HCT116 (cell line): ENCODE data around the gene POLR2C. TPM values are rescaled to one million over a fixed set of nuclear protein-coding genes. Genes with fewer than 3 reads are reported as not detected.
A peak's percentile ranks its signal among the peaks of the same experiment; 100 is the strongest.

ENCODE experiments used
- ATAC-seq: fragments of 200-7000 bp; cut with Tn5 transposase; 2 replicates; pipeline ENCODE4 v1.9.1; 2020; ENCODE audit warnings: mild to moderate bottlenecking, moderate library complexity
- BruUV-seq: library from RNA; stranded (reverse); fragments of 400-500 nt; replicated peaks from 2 replicates; lab custom pipeline; 2021; lab: Mats Ljungman, UMichigan
- CTCF ChIA-PET: fragments of 300-600 bp; sonication (Branson Sonifier 250); formaldehyde crosslinking; loops from one replicate; lab custom pipeline; 2021; ENCODE audit warnings: antibody characterized with exemption; lab: Charles Lee
- POLR2A ChIA-PET: fragments of 300-600, 350-600 bp; sonication (Branson Sonifier 250); formaldehyde crosslinking; loops from one replicate; lab custom pipeline; 2021; ENCODE audit warnings: antibody characterized with exemption; lab: Charles Lee
- RAD21 ChIA-PET, 2 experiments: fragments of 300-600 bp; sonication (Branson Sonifier 250); formaldehyde crosslinking; loops; one replicate each; lab custom pipeline; 2023; ENCODE audit warnings: low total read pairs in 2 of 2; ENCODE audit not compliant: uncharacterized antibody in 2 of 2, unreplicated experiment in 2 of 2, low non-redundant PET in 1 of 2; lab: Charles Lee
- DNase-seq: peaks from one replicate; pipeline ENCODE4 v3.0.0-alpha.2; 2010; ENCODE audit warnings: low read depth, low spot score
- H2AFZ ChIP-seq: fragments of 200-600 bp; shearing (Covaris generic), sonication (generic); 2 replicates; pipeline ENCODE4 v1.6.1; 2017; ENCODE audit warnings: low read depth, mixed run types, mixed read lengths, antibody characterized with exemption, low read length; ENCODE audit not compliant: poor library complexity, severe bottlenecking
- H3K27ac ChIP-seq: 2 replicates; pipeline ENCODE4 v1.5.1; 2012; ENCODE audit warnings: low read depth, low read length
- H3K27me3 ChIP-seq: fragments of 200-600 bp; sonication (generic); 2 replicates; pipeline ENCODE4 v1.6.1; 2016; ENCODE audit warnings: mixed run types, low read length, mixed read lengths; ENCODE audit not compliant: insufficient read depth
- H3K36me3 ChIP-seq, 2 experiments: fragments of 200-500 bp in 1 of 2; fragments of 200-600 bp in 1 of 2; sonication (Bioruptor generic) in 1 of 2; sonication (generic) in 1 of 2; 2 replicates each; pipeline versions ENCODE4 v1.5.1 to v1.6.1; 2014 to 2016; ENCODE audit warnings: low read length in 2 of 2, inconsistent platforms in 1 of 2, mixed read lengths in 1 of 2, mixed run types in 1 of 2; ENCODE audit not compliant: insufficient read depth in 2 of 2, control insufficient read depth in 1 of 2
- H3K4me1 ChIP-seq, 2 experiments: fragments of 200-600 bp in 1 of 2; sonication (generic) in 1 of 2; 2 replicates each; pipeline versions ENCODE4 v1.5.1 to v1.6.1; 2012 to 2017; ENCODE audit warnings: low read length in 2 of 2, inconsistent platforms in 1 of 2, mild to moderate bottlenecking in 1 of 2, mixed read lengths in 1 of 2, mixed run types in 1 of 2, moderate library complexity in 1 of 2; ENCODE audit not compliant: insufficient read depth in 2 of 2, control insufficient read depth in 1 of 2
- H3K4me2 ChIP-seq: fragments of 200-600 bp; sonication (generic); 2 replicates; pipeline ENCODE4 v1.6.1; 2017; ENCODE audit warnings: mixed run types, low read length, mixed read lengths
- H3K4me3 ChIP-seq, 2 experiments: fragments of 200-600 bp in 1 of 2; sonication (generic) in 1 of 2; replicated peaks in 1 of 2; 2 replicates each; pipeline ENCODE4 v1.5.1; 2011 to 2016; ENCODE audit warnings: low read length in 2 of 2, control low read depth in 1 of 2, low read depth in 1 of 2, mild to moderate bottlenecking in 1 of 2, mixed read lengths in 1 of 2, mixed run types in 1 of 2
- H3K79me2 ChIP-seq: fragments of 200-600 bp; sonication (generic); 2 replicates; pipeline ENCODE4 v1.6.1; 2017; ENCODE audit warnings: mild to moderate bottlenecking, mixed run types, low read length, moderate library complexity, mixed read lengths; ENCODE audit not compliant: insufficient read depth
- H3K9ac ChIP-seq: fragments of 200-600 bp; sonication (generic); 2 replicates; pipeline ENCODE4 v1.6.1; 2016; ENCODE audit warnings: low read length, mixed read lengths
- H3K9me2 ChIP-seq: fragments of 200-600 bp; sonication (generic), shearing (Covaris generic); 2 replicates; pipeline ENCODE4 v1.6.1; 2017; ENCODE audit warnings: mixed run types, mild to moderate bottlenecking, moderate library complexity; ENCODE audit not compliant: insufficient read depth
- H3K9me3 ChIP-seq, 2 experiments: fragments of 200-500 bp in 1 of 2; fragments of 200-600 bp in 1 of 2; sonication (Bioruptor generic) in 1 of 2; sonication (generic) in 1 of 2; 2 replicates each; pipeline ENCODE4 v1.6.1; 2014 to 2017; ENCODE audit warnings: low read length in 2 of 2, mixed read lengths in 2 of 2, inconsistent platforms in 1 of 2, low read depth in 1 of 2, mild to moderate bottlenecking in 1 of 2, mixed run types in 1 of 2, moderate library complexity in 1 of 2; ENCODE audit not compliant: control insufficient read depth in 1 of 2, insufficient read depth in 1 of 2
- H4K20me1 ChIP-seq: fragments of 200-600 bp; sonication (generic), shearing (Covaris generic); 2 replicates; pipeline ENCODE4 v1.6.1; 2017; ENCODE audit warnings: mixed run types, mild to moderate bottlenecking, moderate library complexity; ENCODE audit not compliant: insufficient read depth
- CBX3 ChIP-seq: IDR thresholded peaks from 2 replicates; pipeline ENCODE4 v1.6.1; 2012; ENCODE audit warnings: low read depth
- CEBPB ChIP-seq: IDR thresholded peaks from 2 replicates; pipeline ENCODE4 v1.6.1; 2012; ENCODE audit warnings: low read depth
- EGR1 ChIP-seq: IDR thresholded peaks from 2 replicates; pipeline ENCODE4 v1.6.1; 2012; ENCODE audit warnings: low read depth
- EZH2phosphoT487 ChIP-seq: fragments of 200-600 bp; IDR thresholded peaks from 2 replicates; pipeline ENCODE4 v1.6.1; 2018; ENCODE audit warnings: antibody characterized with exemption, borderline replicate concordance
- FOSL1 ChIP-seq: IDR thresholded peaks from 2 replicates; pipeline ENCODE4 v1.6.1; 2012; ENCODE audit warnings: low read depth
- JUND ChIP-seq: IDR thresholded peaks from 2 replicates; pipeline ENCODE4 v1.6.1; 2012
- POLR2A ChIP-seq: IDR thresholded peaks from 2 replicates; pipeline ENCODE4 v1.7.0; 2011; ENCODE audit warnings: borderline replicate concordance; ENCODE audit not compliant: insufficient read depth, insufficient read length; ENCODE audit errors: extremely low read depth
- POLR2AphosphoS5 ChIP-seq: IDR thresholded peaks from 2 replicates; pipeline ENCODE4 v1.6.1; 2011; ENCODE audit warnings: mild to moderate bottlenecking, low read depth, low read length, moderate library complexity
- RAD21 ChIP-seq: IDR thresholded peaks from 2 replicates; pipeline ENCODE4 v1.6.1; 2012; ENCODE audit warnings: low read depth, mild to moderate bottlenecking
- SP1 ChIP-seq: IDR thresholded peaks from 2 replicates; pipeline ENCODE4 v1.6.1; 2012; ENCODE audit warnings: low read depth
- SRF ChIP-seq: IDR thresholded peaks from 2 replicates; pipeline ENCODE4 v1.6.1; 2012; ENCODE audit warnings: low read depth
- TCF7L2 ChIP-seq: IDR thresholded peaks from 2 replicates; pipeline ENCODE4 v1.7.0; 2011; ENCODE audit warnings: borderline replicate concordance, inconsistent platforms; ENCODE audit not compliant: insufficient read depth, insufficient read length; ENCODE audit errors: extremely low read depth
- ZBTB33 ChIP-seq: IDR thresholded peaks from 2 replicates; pipeline ENCODE4 v1.6.1; 2011; ENCODE audit warnings: mild to moderate bottlenecking, low read length, moderate library complexity; ENCODE audit not compliant: insufficient replicate concordance; ENCODE audit errors: extremely low read depth
- ZNF274 ChIP-seq: fragments of 200-500 bp; sonication (Bioruptor generic); IDR thresholded peaks from 2 replicates; pipeline ENCODE4 v1.6.1; 2014; ENCODE audit warnings: mild to moderate bottlenecking, low read depth, low read length, inconsistent platforms
- intact Hi-C: fragments of 100-400 bp; cut with micrococcal nuclease; formaldehyde crosslinking; loops from 2 replicates; pipeline ENCODE4 v1.10.0; 2022
- total RNA-seq: library from RNA; stranded (reverse); gene quantifications from one replicate; pipeline ENCODE4 v1.2.1, GENCODE V29; 2021; ENCODE audit not compliant: unreplicated experiment
- TF ChIP-seq, protein P1 (sequence below): IDR thresholded peaks from 2 replicates; pipeline ENCODE4 v1.6.1; 2012
- TF ChIP-seq, protein P2 (sequence below): IDR thresholded peaks from 2 replicates; pipeline ENCODE4 v1.6.1; 2012
- TF ChIP-seq, protein P3 (sequence below): IDR thresholded peaks from 2 replicates; pipeline ENCODE4 v1.6.1; 2012; ENCODE audit warnings: low read depth

POLR2C gene
- total RNA-seq, 1 experiment from 2014 or later = 74.4 TPM

GRCh38 chr16:57478396-57479204, 16.1 kb downstream of the POLR2C start (continued):
- no peak for TF ChIP-seq SP1

GRCh38 chr16:57479205-57479975, 16.9 kb downstream of the POLR2C start:
- no peaks in the 10 kb centered on the region for H3K79me2 ChIP-seq
- H3K9me2 ChIP-seq = no peaks in the 10 kb centered on the region
- ChIA-PET CTCF (no interaction called here), POLR2A (no interaction called here), RAD21 (no interaction called here)
- no TSS peak for BruUV-seq
- no peaks in the 10 kb centered on the region for H3K27me3 ChIP-seq
- no peaks in the 10 kb centered on the region for H4K20me1 ChIP-seq
- H3K9ac ChIP-seq = no peak overlapping the region
- TF ChIP-seq ZBTB33 (no peak), EGR1 (no peak), ZNF274 (no peak), POLR2A (no peak), JUND (no peak), POLR2AphosphoS5 (no peak), TCF7L2 (no peak), SRF (no peak), CEBPB (no peak), EZH2phosphoT487 (no peak), SP1 (no peak), FOSL1 (no peak), CBX3 (no peak), RAD21 (no peak)
- TF ChIP-seq, protein P1, sequence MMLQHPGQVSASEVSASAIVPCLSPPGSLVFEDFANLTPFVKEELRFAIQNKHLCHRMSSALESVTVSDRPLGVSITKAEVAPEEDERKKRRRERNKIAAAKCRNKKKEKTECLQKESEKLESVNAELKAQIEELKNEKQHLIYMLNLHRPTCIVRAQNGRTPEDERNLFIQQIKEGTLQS = no peak
- TF ChIP-seq, protein P2, sequence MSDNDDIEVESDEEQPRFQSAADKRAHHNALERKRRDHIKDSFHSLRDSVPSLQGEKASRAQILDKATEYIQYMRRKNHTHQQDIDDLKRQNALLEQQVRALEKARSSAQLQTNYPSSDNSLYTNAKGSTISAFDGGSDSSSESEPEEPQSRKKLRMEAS = no peak
- TF ChIP-seq, protein P3, sequence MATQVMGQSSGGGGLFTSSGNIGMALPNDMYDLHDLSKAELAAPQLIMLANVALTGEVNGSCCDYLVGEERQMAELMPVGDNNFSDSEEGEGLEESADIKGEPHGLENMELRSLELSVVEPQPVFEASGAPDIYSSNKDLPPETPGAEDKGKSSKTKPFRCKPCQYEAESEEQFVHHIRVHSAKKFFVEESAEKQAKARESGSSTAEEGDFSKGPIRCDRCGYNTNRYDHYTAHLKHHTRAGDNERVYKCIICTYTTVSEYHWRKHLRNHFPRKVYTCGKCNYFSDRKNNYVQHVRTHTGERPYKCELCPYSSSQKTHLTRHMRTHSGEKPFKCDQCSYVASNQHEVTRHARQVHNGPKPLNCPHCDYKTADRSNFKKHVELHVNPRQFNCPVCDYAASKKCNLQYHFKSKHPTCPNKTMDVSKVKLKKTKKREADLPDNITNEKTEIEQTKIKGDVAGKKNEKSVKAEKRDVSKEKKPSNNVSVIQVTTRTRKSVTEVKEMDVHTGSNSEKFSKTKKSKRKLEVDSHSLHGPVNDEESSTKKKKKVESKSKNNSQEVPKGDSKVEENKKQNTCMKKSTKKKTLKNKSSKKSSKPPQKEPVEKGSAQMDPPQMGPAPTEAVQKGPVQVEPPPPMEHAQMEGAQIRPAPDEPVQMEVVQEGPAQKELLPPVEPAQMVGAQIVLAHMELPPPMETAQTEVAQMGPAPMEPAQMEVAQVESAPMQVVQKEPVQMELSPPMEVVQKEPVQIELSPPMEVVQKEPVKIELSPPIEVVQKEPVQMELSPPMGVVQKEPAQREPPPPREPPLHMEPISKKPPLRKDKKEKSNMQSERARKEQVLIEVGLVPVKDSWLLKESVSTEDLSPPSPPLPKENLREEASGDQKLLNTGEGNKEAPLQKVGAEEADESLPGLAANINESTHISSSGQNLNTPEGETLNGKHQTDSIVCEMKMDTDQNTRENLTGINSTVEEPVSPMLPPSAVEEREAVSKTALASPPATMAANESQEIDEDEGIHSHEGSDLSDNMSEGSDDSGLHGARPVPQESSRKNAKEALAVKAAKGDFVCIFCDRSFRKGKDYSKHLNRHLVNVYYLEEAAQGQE = no peak
- intact Hi-C loops = no loop called here
- no peaks in the 10 kb centered on the region for H3K36me3 ChIP-seq
- H3K4me3 ChIP-seq = no peak overlapping the region
- DNase-seq = no peak
- H3K4me2 ChIP-seq = peak overlapping the region; percentile 48
- ATAC-seq = peak; percentile 40
- no peak overlapping the region for H2AFZ ChIP-seq
- no peak overlapping the region for H3K27ac ChIP-seq
- H3K4me1 ChIP-seq = peaks cover 19 to 31% of the 10 kb centered on the region in 2 experiments; a peak in 3 of 4 replicates
- H3K9me3 ChIP-seq = no peaks in the 10 kb centered on the region
